GM10248 (cell line): ENCODE data around the gene FLT3.

Experiments used
- CTCF ChIA-PET: fragments of 300-600 bp; sonication (Branson Sonifier 250); formaldehyde crosslinking; extraction: SDS; loops from one replicate; lab custom pipeline; 2021; ENCODE audit warnings: antibody characterized with exemption; lab: Yijun Ruan, JAX
- POLR2A ChIA-PET: fragments of 350-650 bp; sonication (Branson Sonifier 250); formaldehyde crosslinking; extraction: SDS; loops from one replicate; lab custom pipeline; 2020; ENCODE audit warnings: antibody characterized with exemption; lab: Yijun Ruan, JAX
- DNase-seq: peaks from one replicate; pipeline ENCODE4 v3.0.0; 2012; ENCODE audit errors: extremely low spot score
- TF ChIP-seq, protein P1 (sequence below): IDR thresholded peaks from 2 replicates; pipeline ENCODE4 v1.5.1; 2012; ENCODE audit warnings: mild to moderate bottlenecking, low read depth; ENCODE audit errors: extremely low read depth, missing control alignments, control extremely low read depth

FLT3 gene

DNA sequence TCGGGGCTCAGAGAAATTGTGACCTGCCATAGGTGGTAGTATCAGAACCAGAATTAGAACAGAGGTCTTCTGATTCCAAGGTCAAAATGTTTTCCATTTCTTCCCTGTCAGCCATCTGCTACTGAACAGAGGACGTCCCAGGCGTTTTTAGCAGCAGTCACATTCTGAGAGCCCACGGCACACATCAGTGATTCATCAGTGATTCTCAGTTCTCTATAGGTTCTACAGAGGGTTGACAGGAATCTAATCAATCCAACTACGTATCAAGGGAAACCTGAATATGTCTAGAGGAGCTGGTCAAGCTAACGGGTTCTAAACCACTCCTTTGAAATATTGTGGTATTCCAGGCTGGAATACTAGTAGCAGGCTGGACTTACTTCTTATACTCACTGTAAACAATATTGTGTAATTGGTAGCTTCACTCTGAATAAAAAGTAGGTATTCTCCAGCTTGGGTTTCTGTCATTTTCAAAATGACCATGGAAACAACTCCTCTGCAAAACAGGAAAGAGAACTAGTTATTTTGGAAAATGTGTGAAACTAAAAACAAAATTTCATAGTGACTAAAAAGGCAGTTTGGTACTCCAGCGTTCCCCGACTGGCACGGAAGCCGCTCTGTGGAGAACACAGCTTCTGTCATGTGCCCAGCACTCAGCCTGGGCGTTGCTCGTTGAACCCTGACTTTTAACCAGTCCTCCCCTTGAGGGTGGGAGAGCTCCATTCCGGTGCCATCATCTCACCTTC, 43.2 kb downstream of the FLT3 start:
- DNase-seq, result peak; percentile 45
- CTCF ChIA-PET, result interaction anchor here (1.2 to 1.8 kb wide), 5 partner anchors 10 to 134 kb away, joined by 4 to 5 read pairs (median 4); no protein-coding TSS in a partner anchor
- TF ChIP-seq, protein P1, sequence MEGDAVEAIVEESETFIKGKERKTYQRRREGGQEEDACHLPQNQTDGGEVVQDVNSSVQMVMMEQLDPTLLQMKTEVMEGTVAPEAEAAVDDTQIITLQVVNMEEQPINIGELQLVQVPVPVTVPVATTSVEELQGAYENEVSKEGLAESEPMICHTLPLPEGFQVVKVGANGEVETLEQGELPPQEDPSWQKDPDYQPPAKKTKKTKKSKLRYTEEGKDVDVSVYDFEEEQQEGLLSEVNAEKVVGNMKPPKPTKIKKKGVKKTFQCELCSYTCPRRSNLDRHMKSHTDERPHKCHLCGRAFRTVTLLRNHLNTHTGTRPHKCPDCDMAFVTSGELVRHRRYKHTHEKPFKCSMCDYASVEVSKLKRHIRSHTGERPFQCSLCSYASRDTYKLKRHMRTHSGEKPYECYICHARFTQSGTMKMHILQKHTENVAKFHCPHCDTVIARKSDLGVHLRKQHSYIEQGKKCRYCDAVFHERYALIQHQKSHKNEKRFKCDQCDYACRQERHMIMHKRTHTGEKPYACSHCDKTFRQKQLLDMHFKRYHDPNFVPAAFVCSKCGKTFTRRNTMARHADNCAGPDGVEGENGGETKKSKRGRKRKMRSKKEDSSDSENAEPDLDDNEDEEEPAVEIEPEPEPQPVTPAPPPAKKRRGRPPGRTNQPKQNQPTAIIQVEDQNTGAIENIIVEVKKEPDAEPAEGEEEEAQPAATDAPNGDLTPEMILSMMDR, result no peak
- POLR2A ChIA-PET, result interaction anchor here (0.6 to 1.2 kb wide), 2 partner anchors 17 to 96 kb away, joined by 5 read pairs; no protein-coding TSS in a partner anchor

DNA sequence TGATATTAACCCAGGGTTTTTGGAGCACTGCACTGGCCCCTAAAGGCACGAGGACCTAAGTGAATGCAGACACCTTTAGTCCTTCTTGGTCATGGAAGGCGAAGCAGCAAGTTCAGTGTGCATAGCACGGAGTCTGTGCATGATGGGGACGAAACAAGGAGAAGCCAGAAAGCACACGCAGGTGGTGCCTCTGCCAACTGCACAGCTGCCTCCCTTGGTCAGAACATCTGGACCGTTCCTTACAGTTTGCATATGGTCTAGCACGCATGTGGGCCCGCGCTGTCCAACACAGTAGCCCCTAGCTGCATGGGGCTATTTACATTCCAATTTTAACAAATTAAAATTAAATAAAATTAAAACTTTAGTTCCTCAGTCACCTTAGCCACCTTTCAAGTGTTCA, 44.0 kb downstream of the FLT3 start:
- POLR2A ChIA-PET, result no interaction called here
- TF ChIP-seq, protein P1, result no peak
- CTCF ChIA-PET, result interaction anchor here (1.2 kb wide), 1 partner anchor 11 kb away, joined by 4 read pairs; no protein-coding TSS in a partner anchor
- DNase-seq, result no peak

DNA sequence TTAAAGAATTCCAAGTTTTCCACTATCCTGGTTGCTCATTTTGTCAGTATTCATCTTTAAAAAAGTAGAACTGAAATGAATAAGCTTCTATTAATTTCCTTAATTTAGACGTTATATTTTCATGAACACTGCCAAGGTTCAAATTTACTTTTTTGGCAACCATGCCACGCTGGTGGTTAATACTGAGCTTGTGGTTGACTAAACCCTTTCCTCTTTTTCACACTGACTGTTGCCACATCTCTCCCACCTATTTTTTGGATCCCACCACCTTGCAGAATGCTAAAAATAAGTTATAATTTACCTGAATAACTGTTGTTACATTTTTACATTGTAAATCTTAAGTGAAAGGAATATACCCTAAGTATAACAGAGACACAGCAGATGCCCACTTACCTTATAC, 45.0 kb downstream of the FLT3 start:
- TF ChIP-seq, protein P1, result no peak
- no peak for DNase-seq
- POLR2A ChIA-PET, result no interaction called here
- CTCF ChIA-PET, result interaction anchor here (0.9 to 1.4 kb wide), 2 partner anchors 23 to 24 kb away, joined by 3 to 6 read pairs; no protein-coding TSS in a partner anchor

DNA sequence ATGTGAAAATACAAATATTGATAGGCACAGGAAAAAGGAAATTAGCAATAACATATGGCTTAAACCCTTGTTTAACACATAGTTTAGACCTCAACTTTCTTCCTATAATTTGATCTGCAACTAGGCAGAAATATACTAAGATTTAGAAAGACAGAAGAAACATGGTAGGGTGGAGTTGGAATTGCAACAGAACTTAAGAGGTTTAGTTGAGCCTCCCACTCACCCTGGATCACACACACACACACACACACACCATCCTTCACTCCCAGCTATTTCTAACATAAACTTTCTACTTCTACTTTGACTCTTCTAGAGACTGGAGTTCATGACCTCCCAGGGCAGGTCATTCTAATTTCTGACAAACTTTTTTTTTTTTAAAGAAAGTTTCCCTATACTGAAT, 47.4 kb downstream of the FLT3 start:
- ChIA-PET POLR2A (interaction anchor here (0.7 kb wide), 1 partner anchor 223 kb away, joined by 3 read pairs; no protein-coding TSS in a partner anchor), CTCF (no interaction called here)
- TF ChIP-seq, protein P1, result no peak
- DNase-seq, result no peak

DNA sequence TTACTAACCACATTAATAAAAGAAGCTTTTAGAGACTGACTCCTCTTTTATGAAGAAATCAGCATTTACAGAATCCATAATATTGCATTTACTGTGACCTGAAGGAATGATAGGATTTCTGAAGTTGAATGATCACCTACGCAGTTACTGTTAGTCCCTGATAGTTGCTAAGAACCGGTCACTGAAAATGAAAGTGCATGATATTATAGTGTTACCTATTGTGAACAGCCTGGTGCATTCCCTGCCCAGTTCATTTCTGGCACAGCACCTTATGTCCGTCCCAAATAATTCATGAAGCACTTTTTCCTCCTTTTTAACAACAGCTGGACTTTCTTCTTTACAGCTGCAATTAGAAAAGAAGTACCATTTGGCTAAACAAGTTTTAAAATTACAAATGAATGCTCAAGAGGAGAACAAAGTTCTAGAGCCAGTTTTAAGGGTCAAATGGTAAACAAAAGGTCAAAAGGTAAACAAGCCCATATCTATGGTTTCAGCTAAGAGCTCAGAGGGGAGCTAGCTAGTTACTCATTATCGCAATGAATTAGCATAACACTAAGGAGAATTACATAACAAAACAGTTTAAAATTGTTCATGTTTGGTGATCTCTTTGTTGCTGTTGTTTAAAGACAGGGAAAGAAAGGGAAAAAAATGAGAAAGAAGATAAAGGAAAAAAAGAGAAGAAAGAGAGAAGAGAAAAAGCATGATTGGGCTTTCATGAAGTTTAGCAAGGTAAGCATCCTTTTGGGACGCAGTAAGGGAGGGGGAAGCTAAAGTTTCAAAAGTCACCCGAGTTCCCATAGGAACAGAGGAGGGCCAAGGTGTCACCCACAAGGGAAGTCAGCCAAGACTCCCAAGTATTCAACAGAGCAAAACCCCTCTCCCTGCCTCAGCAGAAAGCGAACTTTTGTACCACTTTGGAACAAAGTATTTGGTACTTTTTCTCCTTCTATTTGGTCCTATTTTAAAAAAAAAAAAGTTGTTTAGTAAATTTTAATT, 50.2 kb downstream of the FLT3 start:
- TF ChIP-seq, protein P1, result no peak
- ChIA-PET POLR2A (no interaction called here), CTCF (interaction anchor here (1.1 to 1.2 kb wide), 2 partner anchors 21 to 47 kb away, joined by 3 read pairs; no protein-coding TSS in a partner anchor)
- no peak for DNase-seq

DNA sequence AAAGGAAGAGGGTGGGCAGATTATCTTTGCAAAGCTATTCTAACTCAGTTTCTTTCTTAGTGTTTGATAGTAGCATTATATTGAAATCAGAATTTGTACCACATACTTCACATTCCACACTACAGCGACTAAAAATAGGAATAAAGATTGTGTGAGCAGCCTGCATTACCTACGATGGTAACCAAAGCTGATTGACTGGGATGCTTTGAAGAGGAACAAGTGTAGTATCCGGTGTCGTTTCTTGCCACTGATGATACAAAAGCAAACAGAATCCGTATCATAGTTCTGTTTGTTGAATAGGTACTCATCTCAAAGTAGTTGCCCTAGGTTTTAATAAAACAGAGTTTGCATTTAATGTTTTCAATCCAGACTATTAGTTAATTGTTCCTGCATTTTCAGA, 51.2 kb downstream of the FLT3 start:
- DNase-seq, result no peak
- TF ChIP-seq, protein P1, result no peak
- CTCF ChIA-PET, result interaction anchor here (1.1 to 1.2 kb wide), 2 partner anchors 22 to 46 kb away, joined by 3 read pairs; no protein-coding TSS in a partner anchor
- POLR2A ChIA-PET, result no interaction called here
